GM19438 (cell line): ENCODE data around the gene CACNA2D2.

ENCODE experiments used
- ATAC-seq: cut with Tn5 transposase; IDR thresholded peaks from one replicate; pipeline ENCODE4 v1.9.1; 2021; ENCODE audit warnings: low read depth; ENCODE audit not compliant: unreplicated experiment

Gene CACNA2D2

GRCh38 chr3:50435371-50436113, 67.9 kb downstream of the CACNA2D2 start:
- no peak for ATAC-seq

DNA sequence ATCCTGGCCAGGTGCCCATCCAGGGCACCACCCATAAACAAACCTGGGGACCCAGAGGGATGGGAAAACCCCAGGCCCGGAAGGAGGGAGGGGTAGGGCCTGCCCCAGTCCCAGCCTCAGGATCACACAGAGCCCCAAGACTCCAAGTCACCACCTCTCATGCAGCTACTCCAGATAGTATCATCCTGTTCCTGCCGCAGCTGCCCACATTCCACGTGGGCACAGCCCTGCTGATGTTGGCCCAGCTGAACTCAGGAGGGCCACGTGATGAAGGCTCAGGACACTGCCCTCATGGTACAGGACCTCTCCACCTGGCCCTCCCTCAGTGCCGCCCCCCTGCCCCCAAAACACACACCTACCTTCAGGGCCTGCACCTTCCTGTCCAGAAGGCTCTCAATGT, 69.5 kb downstream of the CACNA2D2 start:
- ATAC-seq = no peak

DNA sequence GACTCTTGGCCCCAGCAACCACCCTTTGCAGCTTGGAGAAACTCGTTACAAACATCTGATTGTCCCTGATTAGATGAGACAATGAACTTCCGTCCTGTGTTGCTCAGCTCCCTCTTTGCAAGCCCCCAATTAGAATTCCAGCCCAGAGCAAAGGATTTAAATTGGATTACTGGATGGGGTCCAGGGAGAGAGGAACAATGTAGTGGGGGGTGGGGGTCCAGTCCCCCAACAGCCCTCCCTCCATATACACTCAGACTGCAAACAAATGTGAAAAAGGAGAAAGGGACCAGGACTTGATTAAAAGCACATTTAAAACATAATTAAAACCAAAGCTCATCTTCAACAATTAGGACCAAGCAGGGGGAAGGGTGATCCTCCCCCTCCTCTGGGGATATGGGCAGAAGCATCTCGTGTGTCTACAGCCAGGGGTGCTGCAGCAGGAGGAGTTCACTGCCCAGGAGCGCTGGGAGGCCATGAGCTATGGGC, 72.4 kb downstream of the CACNA2D2 start:
- no peak for ATAC-seq

GRCh38 chr3:50430191-50430590, 73.2 kb downstream of the CACNA2D2 start:
- no peak for ATAC-seq

DNA sequence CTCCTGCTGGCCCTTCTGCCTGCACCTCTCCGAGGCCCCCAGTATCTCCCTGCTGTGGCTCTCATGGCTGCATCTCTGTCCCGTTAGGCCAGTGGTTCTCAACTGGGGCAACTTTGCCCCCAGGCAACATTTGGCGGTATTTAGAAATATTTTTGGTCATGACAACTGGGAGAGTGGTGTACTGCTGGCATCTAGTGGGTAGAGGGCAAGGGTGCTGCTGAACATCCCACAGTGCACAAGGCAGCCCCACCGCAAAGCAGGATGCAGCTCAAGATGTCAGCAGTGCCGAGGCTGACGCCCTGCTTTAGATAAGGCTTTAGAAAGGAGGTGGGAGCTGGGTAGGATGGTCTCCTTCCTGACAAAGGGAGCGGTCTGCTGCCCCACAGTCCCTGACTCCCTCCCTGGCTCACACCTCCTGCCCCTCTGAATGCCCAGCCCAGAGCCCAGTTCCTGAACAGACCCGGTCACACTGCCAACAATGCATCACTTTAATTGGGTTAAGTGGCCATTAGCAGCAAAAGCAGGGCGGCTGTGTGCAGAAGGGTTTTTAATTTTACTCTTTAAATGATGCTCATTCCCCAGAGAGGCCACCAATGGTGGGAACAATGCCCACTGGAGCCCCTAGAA, 75.3 kb downstream of the CACNA2D2 start:
- no peak for ATAC-seq

DNA sequence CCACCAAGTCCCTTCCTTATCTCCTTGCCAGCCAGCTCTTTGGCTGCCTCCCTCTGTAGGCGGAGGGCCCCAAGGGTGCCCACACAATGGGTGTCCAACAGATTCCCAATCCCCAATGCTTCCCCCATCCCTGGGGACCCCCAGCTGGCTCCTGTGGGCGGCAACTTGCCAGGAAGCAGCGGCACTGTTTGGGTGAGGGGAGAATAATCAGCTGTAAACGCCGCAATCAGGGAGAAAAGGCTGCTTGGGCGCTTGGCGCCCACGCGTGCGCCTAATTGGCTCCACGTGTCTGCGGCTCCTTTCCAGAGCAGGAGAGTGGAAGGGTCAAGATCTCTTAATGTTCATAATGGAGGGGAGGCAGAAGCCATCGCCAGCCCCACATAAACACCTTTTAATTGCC, 76.2 kb downstream of the CACNA2D2 start:
- ATAC-seq = no peak

GRCh38 chr3:50425911-50426310, 77.5 kb downstream of the CACNA2D2 start:
- no peak for ATAC-seq

DNA sequence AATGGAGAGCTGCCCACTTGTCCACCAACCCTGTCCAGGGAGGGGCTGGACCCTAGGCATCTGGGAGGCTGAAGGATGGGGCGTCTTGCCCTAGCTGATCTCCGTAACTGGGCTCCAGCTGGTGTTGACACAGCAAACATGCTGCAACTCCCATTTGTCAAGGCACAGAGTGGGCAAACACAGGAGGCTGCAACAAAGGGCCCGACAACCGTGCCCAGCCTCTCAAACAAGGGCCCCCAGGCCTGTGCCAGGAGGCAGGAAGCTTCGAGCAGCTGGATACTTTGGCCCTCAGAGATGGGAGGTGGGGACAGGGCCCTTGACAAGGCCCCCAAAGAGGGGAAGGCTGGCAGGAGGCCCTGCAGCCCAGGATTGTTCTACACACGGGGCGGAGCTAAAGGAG, 79.9 kb downstream of the CACNA2D2 start:
- no peak for ATAC-seq

- ATAC-seq = no peak
Measured at GRCh38 chr3:50422153-50422552, 81.3 kb downstream of the CACNA2D2 start.

- ATAC-seq = no peak
Measured at GRCh38 chr3:50419595-50420370, 83.7 kb downstream of the CACNA2D2 start.

GRCh38 chr3:50418850-50419249, 84.6 kb downstream of the CACNA2D2 start:
- no peak for ATAC-seq

GRCh38 chr3:50417637-50418033, 85.8 kb downstream of the CACNA2D2 start:
- ATAC-seq = no peak

GRCh38 chr3:50416736-50417636, 86.4 kb downstream of the CACNA2D2 start:
- no peak for ATAC-seq

GRCh38 chr3:50415816-50416215, 87.6 kb downstream of the CACNA2D2 start:
- no peak for ATAC-seq

- ATAC-seq = no peak
Measured at GRCh38 chr3:50415061-50415460, 88.4 kb downstream of the CACNA2D2 start.

GRCh38 chr3:50414616-50415015, 88.8 kb downstream of the CACNA2D2 start:
- no peak for ATAC-seq

DNA sequence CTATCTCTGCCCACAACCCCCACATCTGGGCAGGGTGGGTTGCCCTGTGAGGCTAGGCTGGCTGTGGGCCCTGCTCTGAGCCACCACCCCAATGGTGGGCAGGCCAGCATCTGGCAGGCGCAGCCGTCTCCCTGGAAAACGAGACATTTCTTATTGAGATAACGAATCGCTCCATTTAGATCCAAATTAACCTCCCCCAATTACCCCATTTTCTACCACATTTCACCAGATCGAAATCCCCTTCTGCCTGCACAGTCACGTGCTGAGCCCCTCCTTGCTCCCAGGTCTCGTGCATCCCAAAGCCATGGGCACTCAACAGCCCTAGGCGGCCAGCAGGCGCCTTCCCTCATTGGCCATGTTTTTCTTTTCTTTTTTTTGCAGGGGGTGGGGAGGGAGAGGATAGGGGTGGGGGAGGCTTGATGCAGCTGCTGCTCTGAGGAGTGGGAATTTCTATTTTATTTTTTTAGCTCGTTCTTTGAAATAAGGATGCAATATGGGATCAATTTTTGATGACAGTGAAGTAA, 91.1 kb downstream of the CACNA2D2 start:
- no peak for ATAC-seq

DNA sequence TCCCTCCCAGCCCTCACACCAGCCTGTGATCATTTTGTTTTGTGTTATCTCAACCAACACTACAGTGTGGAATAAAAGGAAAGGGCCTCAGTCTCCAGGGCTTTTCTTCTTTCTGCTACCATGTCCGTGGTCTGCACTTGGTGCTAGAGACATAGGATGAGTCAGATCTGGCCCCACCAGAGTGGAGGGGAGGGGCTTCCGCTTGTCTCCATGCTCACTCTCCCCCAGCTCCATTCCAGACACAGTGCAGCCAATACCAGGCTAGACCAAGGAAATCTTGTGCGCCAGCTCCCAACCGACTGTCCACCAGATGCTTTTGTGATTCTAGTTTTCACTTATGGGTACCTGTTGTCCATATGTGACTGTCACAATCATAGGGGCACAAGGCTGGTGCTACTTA, 92.2 kb downstream of the CACNA2D2 start:
- no peak for ATAC-seq

DNA sequence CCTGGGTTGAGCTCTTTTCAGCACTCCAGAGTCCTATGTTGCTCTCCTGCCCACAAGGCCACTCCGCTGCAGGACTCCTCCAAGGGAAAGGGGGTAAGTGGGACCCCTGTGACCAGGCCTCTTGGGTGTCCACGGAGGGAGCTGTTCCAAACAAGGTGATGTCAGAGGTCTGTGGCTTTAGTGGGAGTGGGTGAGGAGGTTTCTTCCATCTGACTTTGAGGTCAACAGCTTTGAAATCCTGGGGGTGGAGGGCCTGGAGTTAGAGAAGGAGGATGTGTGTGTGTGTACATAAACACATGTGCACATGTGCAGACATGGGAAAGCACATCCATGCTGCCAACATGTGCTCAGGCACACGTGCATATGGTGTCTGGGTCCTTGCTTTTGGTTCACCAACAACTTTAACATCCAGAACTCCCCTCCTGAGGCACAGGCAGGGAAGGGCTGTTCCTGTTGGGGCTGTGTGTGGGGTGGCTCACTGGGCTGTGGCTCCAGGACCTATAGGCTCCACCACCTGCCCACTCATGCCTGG, 92.8 kb downstream of the CACNA2D2 start:
- no peak for ATAC-seq

DNA sequence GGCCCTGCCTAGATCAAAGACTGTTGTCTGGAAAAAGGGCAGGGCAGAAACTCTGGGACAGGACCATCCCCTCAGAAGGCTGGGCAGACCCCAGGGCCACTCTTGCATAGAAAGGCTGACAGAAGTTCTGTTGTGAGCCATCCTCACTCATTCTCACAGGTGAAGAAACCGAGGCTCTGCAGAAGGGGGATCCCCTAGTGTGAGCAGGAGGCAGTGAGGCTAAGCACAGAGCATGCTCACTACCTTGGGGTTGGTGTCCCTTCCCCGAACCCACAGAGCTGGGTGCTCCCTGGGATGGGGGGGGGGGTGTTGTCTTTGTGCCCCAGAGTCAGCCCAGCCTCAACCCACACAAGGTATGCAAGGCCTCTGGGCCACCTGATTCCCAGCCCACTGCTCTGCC, 93.2 kb downstream of the CACNA2D2 start:
- ATAC-seq = no peak
